ENCODE data around the gene SLC49A4.

DNA sequence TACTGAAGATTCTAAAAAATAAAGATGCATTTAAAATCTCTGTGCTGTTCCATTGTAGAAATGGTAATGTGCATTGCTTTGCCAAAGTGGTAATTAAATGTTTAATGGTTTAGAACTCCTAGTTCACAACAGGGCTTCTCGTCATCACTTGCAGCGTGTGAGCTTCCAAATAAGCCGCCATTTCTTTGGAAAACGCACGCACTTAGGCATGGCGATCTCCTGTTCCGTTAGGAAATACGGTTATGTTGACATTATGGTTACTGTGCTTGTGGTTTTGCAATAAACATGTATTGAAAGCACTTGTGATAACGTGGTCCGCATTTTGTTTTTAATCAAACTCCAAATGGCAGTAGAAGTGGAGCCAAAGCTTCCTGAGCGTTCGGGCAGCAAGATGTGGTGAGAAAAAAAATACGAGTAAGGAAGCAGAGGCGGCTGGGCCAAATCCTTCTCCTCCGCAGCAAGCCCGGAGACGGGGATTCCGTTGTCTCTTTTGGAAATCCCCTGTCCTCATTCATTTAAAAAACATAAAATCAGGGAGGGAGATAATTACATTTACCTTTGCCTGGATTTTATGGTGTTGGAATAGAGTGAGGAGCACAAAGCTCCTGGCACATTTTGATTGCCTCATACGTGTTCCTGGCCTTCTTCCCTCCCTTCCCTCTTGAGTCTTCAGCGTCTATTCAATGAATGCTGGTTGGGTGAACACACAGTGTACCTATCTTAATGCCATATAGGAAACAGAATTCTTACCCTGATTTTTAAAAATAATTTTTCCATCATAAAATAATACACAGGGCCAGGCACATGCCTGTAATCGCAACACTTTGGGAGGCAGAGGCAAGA, 97.5 kb downstream of the SLC49A4 start:
- TF ChIP-seq, protein P1, sequence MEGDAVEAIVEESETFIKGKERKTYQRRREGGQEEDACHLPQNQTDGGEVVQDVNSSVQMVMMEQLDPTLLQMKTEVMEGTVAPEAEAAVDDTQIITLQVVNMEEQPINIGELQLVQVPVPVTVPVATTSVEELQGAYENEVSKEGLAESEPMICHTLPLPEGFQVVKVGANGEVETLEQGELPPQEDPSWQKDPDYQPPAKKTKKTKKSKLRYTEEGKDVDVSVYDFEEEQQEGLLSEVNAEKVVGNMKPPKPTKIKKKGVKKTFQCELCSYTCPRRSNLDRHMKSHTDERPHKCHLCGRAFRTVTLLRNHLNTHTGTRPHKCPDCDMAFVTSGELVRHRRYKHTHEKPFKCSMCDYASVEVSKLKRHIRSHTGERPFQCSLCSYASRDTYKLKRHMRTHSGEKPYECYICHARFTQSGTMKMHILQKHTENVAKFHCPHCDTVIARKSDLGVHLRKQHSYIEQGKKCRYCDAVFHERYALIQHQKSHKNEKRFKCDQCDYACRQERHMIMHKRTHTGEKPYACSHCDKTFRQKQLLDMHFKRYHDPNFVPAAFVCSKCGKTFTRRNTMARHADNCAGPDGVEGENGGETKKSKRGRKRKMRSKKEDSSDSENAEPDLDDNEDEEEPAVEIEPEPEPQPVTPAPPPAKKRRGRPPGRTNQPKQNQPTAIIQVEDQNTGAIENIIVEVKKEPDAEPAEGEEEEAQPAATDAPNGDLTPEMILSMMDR (conservative IDR thresholded peaks at IDR 0.05; ENCODE audit: low read depth, low read length) = no peak
- TF ChIP-seq EZH2phosphoT487 (IDR thresholded peaks at IDR 0.05; ENCODE audit: borderline replicate concordance, low read length) (no peak), EZH2 (IDR thresholded peaks at IDR 0.05; ENCODE audit: low read length, unreplicated experiment) (no peak)
